Stimulated activated CD8-positive, alpha-beta memory T cell treated with anti-CD3 and anti-CD28 coated beads, Interleukin-12 subunit alpha, Interleukin-12 subunit beta, amount 100 ng/mL, for 24 hours (primary cell): ENCODE data around the gene HOXA13.

Source experiments
- DNase-seq: peaks from one replicate; pipeline ENCODE4 v3.0.0-alpha.2; 2020; ENCODE audit errors: extremely low read depth

The HOXA13 gene

GRCh38 chr7:27148031-27148755 is 51.7 kb downstream of the HOXA13 start:
- no peak for DNase-seq

- DNase-seq = no peak
Measured at GRCh38 chr7:27147199-27148030, 52.5 kb downstream of the HOXA13 start, which contains the start of gene HOXA6. HOXA6 (minus strand) TSS chr7:27147774; CDS start chr7:27147749, 25 bp downstream.

GRCh38 chr7:27146491-27147198 is 53.2 kb downstream of the HOXA13 start:
- no peak for DNase-seq

GRCh38 chr7:27145914-27146412 is 53.9 kb downstream of the HOXA13 start:
- no peak for DNase-seq

- no peak for DNase-seq
Measured at GRCh38 chr7:27145165-27145913, 54.6 kb downstream of the HOXA13 start.

- no peak for DNase-seq
Measured at GRCh38 chr7:27144781-27145164, 55.1 kb downstream of the HOXA13 start.
